ENCODE results near the gene DUSP28.

DUSP28 gene

DNA sequence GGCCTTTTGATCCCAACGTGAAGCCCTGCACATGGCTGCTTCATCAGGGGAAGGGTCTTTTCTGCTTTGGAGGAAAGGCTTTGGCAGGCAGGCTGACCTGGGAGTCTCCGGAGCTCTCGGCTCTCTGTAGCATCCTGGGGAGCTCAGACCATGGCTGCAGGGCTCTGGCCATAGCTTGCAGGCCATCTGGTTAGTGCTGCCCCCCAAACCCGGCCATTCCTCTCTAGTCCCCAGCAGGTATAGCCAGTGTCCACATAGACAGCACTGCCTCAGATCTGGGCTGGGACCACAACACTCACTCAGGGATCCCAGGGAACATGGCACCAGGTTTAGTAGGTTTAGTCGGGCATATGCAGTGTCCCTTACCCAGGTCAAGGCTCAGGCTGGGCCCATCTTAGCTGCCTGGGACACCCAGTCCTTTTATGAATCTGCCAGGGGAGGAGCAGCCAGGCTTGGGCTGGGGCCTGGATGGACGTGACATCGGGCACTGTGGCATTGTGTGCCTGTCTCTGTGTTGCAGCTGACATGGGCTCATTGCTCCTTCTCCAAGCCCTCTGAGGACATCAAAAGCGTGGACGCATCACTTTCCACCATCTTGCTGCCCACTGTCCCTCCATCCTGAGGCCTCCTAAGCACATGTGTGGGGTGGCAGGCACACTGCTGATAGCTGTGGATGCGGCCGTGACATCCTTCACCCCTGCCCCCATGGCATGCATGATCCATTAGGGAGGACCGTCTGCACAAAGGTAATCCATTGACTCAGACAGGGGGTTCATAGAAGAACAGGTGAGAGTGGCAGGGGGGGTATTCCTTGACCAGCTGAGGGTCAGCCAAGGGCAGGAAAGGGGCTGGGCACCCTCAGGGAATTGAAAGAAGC lies 45.9 kb downstream of the DUSP28 start:
- H3K4me3 ChIP-seq (replicated peaks; ENCODE audit: low read depth, low read length) = no peak overlapping the region
- DNase-seq (ENCODE audit: extremely low read depth, low read depth) = no peak
- TF ChIP-seq, protein P1, sequence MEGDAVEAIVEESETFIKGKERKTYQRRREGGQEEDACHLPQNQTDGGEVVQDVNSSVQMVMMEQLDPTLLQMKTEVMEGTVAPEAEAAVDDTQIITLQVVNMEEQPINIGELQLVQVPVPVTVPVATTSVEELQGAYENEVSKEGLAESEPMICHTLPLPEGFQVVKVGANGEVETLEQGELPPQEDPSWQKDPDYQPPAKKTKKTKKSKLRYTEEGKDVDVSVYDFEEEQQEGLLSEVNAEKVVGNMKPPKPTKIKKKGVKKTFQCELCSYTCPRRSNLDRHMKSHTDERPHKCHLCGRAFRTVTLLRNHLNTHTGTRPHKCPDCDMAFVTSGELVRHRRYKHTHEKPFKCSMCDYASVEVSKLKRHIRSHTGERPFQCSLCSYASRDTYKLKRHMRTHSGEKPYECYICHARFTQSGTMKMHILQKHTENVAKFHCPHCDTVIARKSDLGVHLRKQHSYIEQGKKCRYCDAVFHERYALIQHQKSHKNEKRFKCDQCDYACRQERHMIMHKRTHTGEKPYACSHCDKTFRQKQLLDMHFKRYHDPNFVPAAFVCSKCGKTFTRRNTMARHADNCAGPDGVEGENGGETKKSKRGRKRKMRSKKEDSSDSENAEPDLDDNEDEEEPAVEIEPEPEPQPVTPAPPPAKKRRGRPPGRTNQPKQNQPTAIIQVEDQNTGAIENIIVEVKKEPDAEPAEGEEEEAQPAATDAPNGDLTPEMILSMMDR (IDR thresholded peaks at IDR 0.05; ENCODE audit: low read depth, low read length, missing control alignments) = no peak

DNA sequence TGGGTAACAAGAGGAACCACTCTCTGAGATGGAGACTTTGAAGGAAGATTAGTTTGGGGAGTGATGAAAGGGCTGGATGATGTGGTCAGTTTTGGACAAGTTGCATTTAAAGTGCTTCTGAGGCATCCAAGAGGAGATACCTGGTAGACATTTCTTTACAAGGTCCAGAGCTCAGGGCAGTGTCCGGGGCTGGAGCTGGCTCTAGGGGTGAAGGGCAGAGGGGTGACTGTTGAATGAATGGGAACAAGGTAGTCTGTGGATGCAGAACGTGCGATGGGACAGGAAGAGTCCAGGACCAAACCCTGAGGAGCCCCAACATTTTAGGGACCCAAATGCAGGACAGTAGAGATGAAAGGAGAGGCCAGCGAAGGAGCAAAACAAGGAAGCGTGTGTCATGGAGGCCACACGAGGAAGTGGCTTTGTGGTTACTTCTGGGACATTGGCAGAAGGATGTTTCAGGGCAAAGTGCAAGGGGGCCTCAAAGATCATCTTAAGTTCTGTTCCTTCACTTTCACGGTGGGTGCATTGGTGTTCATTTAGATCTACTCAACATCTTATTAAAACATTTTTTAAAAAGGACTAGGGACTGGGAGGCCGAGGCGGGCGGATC lies 51.5 kb downstream of the DUSP28 start:
- DNase-seq (ENCODE audit: extremely low read depth, low read depth) = no peak
- H3K4me3 ChIP-seq (replicated peaks; ENCODE audit: low read depth, low read length) = no peak overlapping the region
- TF ChIP-seq, protein P1 (IDR thresholded peaks at IDR 0.05; ENCODE audit: low read depth, low read length, missing control alignments) = no peak
